HG03097 (cell line): ENCODE measurements around the gene HEG1.
"Not testable (repeated sequence)": the region's sequence is repeated elsewhere in the genome, so short reads cannot be mapped to it uniquely, and the experiment has no call there.

Experiments
- ATAC-seq: cut with Tn5 transposase; IDR thresholded peaks from one replicate; pipeline ENCODE4 v1.9.1; 2021; ENCODE audit not compliant: unreplicated experiment, low FRiP score

The HEG1 gene

DNA sequence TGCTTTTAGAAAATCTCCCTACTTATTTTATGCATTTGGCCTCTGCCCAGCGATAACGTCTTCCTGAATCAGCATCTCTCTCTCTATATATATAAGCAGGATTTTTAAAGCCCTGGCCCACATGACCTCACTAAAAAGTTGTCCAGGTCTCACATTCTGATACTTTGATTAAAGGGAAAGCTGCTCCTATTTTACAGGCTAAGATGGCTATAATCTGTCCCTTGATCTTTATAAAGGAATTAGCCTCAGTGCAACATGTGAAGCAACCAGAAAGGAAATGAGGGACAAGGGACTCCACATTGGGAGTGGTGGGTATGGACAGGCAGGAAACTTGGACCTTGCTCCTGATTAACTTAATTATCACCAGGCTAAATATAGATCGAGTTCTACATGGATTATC is 95.7 kb downstream of the HEG1 start:
- no peak for ATAC-seq

DNA sequence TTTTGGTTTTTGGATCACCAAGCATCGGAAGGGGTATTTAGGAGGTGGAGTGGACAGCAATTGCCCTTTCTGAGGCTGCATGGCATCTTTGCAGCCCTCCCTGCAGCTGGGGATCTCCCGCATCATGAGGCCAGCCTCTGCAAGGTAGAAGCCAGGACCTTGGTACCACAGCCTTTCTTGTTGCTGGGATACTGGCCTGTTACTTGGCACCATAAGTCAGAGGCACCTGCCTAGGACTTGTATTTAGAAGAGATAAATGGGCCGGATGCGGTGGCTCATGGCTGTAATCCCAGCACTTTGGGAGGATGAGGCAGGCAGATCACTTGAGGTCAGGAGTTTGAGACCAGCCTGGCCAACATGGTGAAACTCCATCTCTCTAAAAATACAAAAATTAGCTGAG is 97.8 kb downstream of the HEG1 start:
- ATAC-seq: not testable (repeated sequence)

DNA sequence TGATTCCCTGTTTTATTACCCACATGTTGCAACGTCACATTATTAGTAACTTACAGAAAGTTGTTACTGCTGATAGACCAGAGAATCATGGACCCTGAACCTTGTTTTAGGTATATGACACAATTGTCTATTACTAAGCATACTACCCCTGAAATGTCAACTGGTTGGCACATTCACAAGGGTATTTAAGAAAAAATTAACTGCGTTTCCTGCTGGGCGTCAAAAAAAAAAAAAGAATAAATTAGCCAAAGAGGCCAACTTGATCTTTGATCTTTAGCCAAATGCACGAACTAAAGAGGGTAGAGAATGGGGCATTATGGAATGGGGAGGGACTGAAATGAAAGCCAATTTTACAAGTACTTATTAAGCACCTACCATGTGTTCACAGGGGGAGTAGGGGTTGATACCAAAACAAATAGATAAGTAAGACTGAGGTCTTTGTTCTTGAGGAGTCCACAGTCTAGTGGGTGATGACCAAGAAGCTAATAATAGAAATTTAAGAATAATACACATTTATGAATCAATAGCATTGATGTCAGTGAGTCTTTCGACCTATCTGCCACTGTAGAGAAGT is 103.4 kb downstream of the HEG1 start:
- no peak for ATAC-seq

DNA sequence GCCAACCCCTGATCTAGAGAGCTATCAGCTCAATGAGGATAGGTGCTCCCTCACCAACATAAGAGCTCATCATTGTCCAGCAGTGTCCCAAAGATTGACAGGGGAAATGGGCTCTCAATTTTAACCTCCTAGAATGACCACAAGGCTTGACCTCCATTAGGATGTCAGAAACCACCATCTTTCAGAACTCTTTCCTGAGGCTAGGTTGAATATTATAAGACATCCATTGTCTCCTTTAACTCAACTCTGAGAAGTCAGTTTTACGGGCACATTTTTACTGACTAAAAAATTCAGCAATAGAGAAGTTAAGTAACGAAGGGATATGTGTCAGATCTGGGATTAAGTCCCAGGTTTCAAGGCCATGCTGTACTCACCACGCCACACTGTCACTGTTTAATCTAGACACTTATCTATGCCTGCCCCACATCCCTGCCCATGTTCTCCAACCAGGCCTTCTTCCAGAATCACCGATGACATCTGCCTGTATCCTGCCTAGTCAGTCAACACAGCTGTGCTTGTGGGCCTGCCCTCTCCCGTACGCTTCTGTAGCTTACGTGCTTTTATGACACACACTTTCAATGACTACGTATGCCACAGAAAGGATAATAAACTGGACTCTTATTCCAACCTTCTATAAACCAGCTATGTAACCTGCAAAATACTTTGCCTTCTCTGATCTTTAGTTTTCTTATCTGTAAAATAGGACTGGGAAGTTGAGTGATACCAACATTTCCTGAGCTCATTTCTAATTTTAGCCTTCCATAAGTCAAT is 104.1 kb downstream of the HEG1 start:
- ATAC-seq: no peak

DNA sequence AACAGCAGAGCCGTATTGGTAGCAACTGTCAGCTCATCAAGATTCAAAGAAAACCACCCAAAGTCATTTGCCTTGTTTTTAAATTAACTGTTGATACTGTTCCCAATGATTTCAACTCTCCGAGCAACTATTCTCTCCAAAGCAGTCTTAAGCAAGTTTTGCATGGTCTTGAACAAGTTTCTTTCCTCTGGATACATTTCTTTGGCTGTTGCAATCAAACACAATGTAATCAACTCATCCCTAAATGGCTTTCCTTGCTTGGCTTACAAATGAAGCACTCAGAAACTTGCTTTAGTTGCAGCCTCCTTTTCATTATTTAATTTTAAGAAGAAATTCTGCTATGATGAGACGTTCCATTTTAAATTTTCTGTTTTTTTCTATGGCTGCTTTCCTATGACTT is 105.8 kb downstream of the HEG1 start:
- no peak for ATAC-seq

DNA sequence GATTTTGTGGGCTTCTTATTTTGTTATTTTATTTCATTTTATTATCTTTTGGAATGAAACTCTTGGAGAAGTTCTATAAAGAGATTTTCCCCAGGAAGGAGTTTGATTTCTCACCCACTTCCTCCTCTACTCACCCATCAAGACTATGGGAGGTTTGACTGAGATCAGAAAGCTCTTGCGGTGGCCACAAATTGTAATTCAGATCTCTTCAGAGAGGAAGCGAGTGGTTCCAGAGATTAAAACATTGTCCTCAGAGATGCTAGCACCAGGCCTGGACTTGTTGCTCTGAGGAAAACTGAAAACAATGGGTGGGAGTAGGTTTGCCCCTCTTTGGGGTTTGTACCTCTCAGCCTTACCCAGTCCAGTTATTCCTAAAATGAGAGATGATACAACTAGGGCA is 113.2 kb downstream of the HEG1 start:
- ATAC-seq: no peak

DNA sequence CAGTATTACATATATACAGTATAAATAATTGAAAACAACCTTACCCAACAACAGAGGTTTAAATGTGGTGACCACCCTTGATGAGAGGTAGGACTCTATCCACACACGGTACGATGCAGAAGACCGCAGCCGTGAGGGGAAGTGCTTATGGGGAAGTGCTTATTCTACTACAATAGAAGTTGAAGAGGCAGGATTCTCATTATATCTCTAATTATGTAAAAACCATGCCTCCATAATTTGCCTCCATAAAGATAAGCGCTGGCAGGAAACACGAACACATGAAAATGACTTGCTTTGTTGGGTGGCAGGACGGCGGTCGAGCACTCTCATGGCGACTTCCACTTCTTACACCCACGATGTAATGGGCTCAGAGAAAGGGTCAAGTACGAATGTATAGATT is 114.0 kb downstream of the HEG1 start:
- no peak for ATAC-seq

DNA sequence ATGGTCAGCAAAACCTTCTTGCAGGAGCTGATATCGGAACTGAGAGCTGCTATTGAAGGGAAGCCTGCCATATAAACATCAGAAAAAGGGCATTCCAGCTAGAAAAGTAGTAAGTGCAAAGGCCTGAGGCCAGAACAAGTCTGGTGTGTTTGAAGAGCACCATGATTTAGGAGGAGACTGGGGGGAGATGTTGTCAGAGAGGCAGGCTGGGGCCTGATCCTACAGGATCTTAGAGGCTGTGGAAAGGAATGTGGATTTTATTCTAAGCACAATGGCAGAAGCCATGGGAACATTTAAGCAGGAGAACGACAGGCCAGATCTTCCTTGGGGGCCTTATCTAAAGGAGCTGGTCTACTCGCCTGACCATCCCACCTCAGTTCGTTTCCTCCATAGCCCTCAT is 116.1 kb downstream of the HEG1 start:
- ATAC-seq: no peak

DNA sequence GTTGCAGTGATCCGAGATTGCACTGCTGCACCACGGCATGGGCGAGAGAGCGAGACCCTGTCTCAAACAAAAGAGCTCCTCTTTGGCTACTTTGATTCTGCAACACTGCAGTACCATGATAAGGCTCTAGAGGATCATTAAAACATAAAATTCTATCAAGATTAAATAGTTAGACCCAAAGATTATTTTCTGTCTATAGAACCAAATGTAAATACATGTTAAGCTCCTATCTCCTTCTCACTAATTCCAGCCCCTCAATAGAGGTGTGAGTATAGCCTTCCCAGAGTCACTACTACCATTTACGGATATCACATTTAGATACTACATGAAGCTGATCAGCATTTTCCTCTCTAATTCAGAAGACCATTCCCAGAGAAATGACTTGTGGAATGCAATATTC is 116.9 kb downstream of the HEG1 start:
- ATAC-seq: no peak

DNA sequence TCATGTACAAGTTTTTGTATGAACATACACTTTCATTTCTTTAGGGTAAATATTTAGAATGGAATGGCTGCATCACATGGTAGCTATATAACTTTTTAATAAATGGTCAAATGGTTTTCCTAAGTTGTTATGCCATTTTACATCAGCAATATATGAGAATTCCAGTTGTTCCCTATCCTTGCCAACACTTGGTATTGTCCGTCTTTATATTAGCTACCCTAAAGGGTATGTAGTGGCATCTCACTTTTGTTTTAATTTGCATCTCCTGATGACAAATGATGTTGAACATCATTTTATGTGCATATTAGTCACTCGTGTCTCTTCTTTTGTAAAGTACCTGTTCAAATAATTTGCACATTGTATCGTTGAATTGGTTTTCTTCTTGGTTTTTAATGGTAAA is 118.7 kb downstream of the HEG1 start:
- ATAC-seq: no peak

DNA sequence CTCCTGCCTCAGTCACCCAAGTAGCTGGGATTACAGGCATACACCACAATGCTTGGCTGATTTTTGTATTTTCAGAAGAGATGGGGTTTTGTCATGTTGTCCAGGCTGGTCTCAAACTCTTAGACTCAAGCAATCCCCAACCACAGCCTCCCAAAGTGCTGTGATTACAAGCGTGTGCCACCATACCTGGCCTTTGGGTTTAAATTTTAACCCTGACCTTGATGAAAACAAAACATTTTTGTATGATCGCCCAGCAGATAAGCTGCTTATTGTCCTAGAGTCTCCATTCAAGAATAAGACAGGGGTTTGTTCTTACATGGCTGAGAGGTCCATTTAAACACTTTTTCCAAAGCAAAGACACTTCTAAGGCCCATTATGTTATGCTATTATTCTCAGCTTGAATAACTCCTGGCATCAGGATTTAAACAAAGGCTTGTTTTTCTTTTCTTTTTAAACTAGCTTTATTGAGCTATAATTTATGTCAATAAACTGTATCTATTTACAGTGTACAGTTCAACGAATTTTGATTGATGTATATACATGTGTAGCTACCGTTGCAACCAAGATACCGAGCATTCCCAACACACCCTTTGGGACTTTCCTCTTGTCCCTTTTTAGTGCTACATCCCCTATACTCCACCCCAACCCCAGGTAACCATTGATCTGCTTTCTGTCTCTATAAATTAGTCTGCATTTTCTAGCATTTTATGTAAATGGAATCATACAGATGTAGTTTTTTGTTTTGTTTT is 119.8 kb downstream of the HEG1 start:
- ATAC-seq: no peak

DNA sequence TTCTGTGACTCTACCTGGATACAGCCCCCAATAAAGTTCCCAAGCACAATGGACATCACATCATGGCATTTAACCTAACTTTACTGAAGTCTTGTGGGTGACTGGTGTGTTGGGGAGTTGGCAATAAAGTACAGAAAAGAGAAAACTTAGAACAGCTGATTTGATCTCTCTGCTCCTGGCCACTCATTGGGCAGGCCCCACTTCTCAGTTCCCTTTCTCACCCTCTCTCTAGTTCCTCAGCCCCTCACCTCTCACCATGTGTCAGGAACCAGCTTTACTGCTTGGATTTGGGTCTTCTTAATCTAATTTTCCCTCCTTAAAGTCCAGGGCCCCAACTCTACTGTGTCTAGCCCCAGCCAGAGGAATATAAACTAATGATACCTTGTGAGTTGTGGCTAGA is 120.5 kb downstream of the HEG1 start:
- ATAC-seq: no peak

DNA sequence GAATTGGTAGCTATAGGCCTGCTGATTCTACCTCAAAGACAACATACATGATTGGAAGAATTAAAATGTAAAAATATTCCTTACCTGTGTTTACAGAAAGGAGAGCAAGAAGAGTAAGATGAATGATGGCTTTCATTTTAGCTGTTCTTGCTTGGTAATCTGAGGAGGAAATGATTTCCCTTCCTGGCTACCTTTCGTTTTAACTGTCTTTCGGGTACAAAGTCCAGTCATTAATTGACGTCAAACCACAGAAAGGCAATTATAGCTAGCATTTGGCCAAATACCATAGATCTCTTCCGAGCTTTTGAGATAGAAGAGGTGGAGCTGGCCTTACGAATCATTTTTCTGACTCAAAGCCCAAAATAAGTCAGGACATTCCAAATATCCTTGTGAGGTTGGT is 121.2 kb downstream of the HEG1 start, which contains the start of gene MUC13:
MUC13 (minus strand) TSS at position 175 of the 400 bp plus-strand sequence; CDS start at position 136, 39 bp downstream.
- no peak for ATAC-seq

DNA sequence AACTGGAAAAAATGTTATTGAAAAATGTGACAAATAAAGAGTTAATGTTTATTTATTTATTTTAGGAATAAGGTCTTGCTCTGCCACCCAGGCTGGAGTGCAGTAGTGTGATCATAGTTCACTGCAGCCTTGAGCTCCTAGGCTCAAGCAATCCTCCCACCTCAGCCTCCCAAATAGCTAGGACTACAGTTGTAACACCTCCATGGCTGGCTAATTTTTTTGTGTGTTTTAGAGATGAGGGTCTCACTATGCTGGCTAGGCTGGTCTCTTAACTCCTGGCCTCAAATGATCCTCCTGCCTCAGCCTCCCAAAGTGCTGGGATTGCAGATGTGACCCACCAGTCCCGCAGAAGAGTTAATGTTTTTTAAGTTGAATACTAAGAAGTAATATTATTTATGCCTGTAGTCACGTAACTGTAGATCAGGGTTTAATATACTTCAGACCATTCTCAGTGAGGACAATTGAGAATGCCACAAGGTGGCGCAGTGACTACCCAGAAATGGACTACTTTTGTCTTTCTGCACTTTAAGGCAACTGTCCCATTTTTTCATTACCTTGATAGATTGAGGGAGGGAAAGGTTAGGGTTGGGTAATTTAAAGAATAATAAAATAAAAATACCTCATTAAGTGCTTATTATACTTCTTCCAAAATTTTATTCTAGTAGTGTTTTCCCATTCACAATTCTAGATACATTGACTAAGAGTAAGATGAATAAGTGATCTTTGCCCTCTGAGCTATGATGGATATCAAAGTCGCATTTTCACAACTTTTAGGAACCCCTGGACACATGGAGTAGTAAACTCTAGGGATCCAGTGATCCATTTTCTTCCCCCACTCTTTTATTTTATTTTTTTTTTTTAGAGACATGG is 127.2 kb downstream of the HEG1 start:
- ATAC-seq: no peak

DNA sequence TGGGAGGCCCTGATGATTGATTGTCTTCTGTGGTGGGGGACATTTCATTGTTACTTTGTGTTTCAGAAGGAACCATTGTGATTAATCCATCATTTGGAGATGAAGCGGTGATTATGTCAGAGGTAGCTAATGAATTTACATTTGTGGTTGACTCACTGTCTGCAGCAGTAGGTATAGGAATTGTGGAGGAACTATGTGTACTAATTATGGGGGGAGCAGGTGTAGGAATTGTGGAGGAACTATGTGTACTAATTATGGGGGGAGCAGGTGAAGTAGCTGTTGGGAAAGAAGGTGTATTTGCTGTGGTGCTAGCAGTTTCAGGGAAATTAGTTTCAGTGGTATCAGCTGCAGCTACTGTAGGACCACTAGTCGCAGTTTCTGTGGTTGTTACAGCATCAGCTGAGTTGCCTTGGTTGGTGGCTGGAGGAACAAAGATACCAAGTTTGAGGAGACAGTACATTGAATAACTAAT is 128.2 kb downstream of the HEG1 start:
- ATAC-seq: peak; percentile 51

DNA sequence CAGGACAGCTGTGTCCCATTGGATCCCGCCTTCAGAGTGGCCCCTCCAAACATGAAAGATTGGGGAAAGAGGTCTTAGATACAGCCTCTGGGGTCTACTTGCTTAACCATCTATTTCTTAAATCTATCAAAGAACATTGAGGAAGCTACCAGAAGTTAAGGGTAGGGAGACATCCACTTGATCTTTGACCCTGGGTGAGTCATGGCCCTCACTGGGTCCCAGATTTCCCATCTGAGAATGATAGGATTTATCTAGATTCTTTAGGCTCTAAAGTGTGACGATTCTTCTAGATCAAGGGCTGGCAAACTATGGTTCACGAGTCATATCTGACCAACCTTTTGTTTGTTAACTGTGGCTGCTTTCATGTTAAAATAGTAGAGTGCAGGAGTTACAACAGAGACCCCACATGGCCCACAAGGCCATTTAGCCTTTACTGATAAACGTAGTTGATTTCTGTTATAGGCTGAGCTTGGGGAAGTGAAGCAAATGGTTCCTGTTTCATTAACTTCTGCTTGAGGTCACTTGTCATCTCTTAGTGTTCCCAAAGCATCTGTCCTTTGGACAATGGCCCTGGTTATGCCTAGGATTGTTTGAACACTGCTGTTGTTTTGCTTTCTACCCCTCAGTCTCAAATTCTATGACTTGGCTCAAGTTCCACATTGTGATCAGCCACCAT is 129.2 kb downstream of the HEG1 start:
- no peak for ATAC-seq

DNA sequence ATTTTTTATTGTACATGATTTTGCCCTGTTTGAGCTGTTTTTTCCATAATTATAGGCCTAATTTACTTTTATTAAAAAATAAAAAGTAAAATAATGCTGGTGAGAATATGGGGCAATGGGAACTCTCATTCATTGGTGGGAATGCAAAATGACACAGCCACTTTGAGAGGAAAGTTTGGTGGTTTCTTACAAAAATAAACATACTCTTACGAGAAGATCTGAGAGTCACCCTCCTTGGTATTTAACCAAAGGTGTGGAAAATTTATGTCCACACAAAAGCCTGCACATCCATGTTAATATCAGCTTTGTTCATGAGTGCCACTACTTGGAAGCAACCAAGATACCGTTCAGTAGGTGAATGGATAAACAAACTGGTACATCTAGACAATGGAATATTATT is 131.1 kb downstream of the HEG1 start:
- ATAC-seq: no peak

DNA sequence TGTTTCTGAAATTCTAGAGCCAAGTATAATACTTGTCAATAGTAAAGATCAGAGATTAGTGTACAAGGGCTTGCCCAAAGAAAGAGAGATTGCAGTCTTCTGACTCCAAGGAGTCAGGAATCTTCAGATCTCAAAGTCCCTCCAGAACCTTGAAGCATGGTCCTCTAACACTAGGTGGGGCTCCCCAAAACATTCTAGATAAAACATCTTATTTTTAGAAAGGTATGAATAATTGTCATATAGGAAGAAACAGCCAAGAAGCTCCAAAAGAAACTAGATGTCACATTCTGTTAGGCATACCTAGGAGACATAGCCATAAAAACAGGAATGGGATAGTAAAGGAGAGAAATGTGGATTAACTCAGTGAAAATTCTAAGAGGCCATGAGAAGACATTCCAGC is 132.0 kb downstream of the HEG1 start:
- no peak for ATAC-seq

DNA sequence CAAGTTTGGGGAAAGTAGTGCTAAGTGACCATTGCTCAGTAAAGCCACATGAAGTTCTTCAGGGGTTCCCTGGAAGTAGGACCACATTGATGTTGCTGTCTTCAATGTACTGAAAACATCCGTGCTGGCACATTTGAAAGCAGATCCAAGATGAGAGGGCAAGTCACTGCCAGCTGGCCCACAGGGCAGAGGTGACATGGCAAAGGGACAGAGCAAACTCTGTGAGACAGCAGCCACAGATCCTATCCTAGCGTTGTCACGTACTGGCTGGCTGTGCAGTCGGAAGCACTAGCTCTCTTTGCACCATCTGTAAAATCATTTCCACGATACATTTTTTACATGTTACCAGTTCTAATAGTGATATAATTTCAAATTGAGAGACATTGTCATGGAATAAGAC is 135.1 kb downstream of the HEG1 start:
- ATAC-seq: no peak

DNA sequence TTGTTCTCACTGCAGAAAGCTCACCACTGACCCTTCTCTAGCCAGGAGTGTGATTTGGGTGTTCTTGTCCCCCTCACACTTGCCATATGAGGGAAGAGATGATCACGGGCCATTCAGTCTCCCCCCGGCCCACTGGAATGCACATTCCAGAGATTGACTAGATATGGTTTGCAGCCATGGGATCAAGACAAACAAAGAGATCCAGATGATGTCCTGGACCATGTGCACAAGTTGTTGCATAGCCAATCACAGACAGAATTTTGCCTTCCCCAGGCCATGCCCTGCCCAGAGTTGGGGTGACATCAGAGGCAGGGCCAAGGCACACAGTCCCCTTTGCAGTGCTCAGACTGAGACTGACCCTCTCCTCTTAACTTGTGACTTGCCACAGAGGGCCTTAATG is 136.0 kb downstream of the HEG1 start:
- no peak for ATAC-seq
